A549 (cell line): ENCODE measurements around the gene USP15.

Source experiments
- BHLHE40 ChIP-seq: IDR thresholded peaks from 2 replicates; pipeline ENCODE4 v1.6.1; 2012; ENCODE audit warnings: low read depth, low read length, inconsistent platforms
- CHD2 ChIP-seq: fragments of 150-350 bp; IDR thresholded peaks from 2 replicates; pipeline ENCODE4 v1.6.1; 2014; ENCODE audit warnings: low read length; ENCODE audit not compliant: partially characterized antibody
- CTCF ChIP-seq: fragments of >200 bp; sonication (Bioruptor Twin); formaldehyde crosslinking; IDR thresholded peaks from 3 replicates; pipeline ENCODE4 v1.5.1; 2016
- ESRRA ChIP-seq: fragments of 150-350 bp; IDR thresholded peaks from 2 replicates; pipeline ENCODE4 v1.6.1; 2014; ENCODE audit warnings: mild to moderate bottlenecking, low read length, borderline replicate concordance
- FOSL2 ChIP-seq, 2 experiments: fragments of 450-650 bp in 1 of 2; fragments of >200 bp in 1 of 2; sonication (Bioruptor Twin) in 1 of 2; formaldehyde crosslinking; IDR thresholded peaks; 2 replicates each; pipeline versions ENCODE4 v1.5.0 to v1.6.1; 2016 to 2020; ENCODE audit warnings: mild to moderate bottlenecking in 1 of 2, moderate library complexity in 1 of 2
- MAX ChIP-seq: IDR thresholded peaks from 2 replicates; pipeline ENCODE4 v1.6.1; 2012
- MAZ ChIP-seq: fragments of 150-350 bp; IDR thresholded peaks from 2 replicates; pipeline ENCODE4 v1.6.1; 2014; ENCODE audit warnings: antibody characterized with exemption, low read depth, low read length, borderline replicate concordance
- MYC ChIP-seq: IDR thresholded peaks from 2 replicates; pipeline ENCODE4 v1.6.1; 2012; ENCODE audit warnings: mild to moderate bottlenecking, inconsistent platforms, low read length, improper control_type of control experiment, borderline replicate concordance
- NPAS2 ChIP-seq: fragments of 250-450 bp; sonication (Bioruptor Pico); IDR thresholded peaks from 2 replicates; pipeline ENCODE4 v1.8.0; 2022; ENCODE audit warnings: mild to moderate bottlenecking, moderate library complexity, borderline replicate concordance
- POLR2A ChIP-seq: IDR thresholded peaks from 2 replicates; pipeline ENCODE4 v1.6.1; 2012; ENCODE audit warnings: mild to moderate bottlenecking, low read length
- RAD21 ChIP-seq, 2 experiments: fragments of >200 bp in 1 of 2; sonication (Bioruptor Twin) in 1 of 2; formaldehyde crosslinking in 1 of 2; IDR thresholded peaks in 1 of 2; conservative IDR thresholded peaks in 1 of 2; 2 replicates in 1 of 2; 3 replicates in 1 of 2; pipeline ENCODE4 v1.6.1; 2012 to 2018; ENCODE audit warnings: inconsistent platforms in 1 of 2
- SMC3 ChIP-seq: fragments of >200 bp; sonication (Bioruptor Twin); formaldehyde crosslinking; IDR thresholded peaks from 3 replicates; pipeline ENCODE4 v1.6.1; 2018; ENCODE audit warnings: inconsistent platforms
- TP53 ChIP-seq: fragments of 250-450 bp; sonication (Bioruptor Pico); IDR thresholded peaks from 2 replicates; pipeline ENCODE4 v1.5.0; 2021; ENCODE audit warnings: mild to moderate bottlenecking, moderate library complexity

GRCh38 chr12:62301080-62301798 is 41.0 kb downstream of the USP15 start:
- TF ChIP-seq CTCF (no peak), ESRRA (no peak), RAD21 (conservative IDR thresholded peaks at IDR 0.05 in 1 of 2, IDR thresholded peaks at IDR 0.05 in 1 of 2) (no peak), BHLHE40 (no peak), NPAS2 (no peak), MAZ (no peak), SMC3 (no peak), MYC (no peak), MAX (no peak), POLR2A (no peak), FOSL2 (IDR thresholded peaks at IDR 0.05) (no peak), FOSL2 (CRISPR knock-in tag; IDR thresholded peaks at IDR 0.05) (no peak), TP53 (no peak), CHD2 (no peak)
